BLaER1 treated with 17β-estradiol and CSF1 and Interleukin-3, amounts not matched to agents 10 nM and 100 nM (cell line): ENCODE results near the gene APEX2.
"Not testable (repeated sequence)": the region's sequence is repeated elsewhere in the genome, so short reads cannot be mapped to it uniquely, and the experiment has no call there.

Experiments
- H3K27ac ChIP-seq, 11 experiments: shearing (Covaris generic); formaldehyde crosslinking; 2 replicates each; pipeline ENCODE4 v1.8.1; 2022
- H3K27me3 ChIP-seq, 11 experiments: shearing (Covaris generic); formaldehyde crosslinking; 2 replicates each; pipeline ENCODE4 v1.8.1; 2022
- H3K36me3 ChIP-seq, 11 experiments: shearing (Covaris generic); formaldehyde crosslinking; 2 replicates each; pipeline ENCODE4 v1.8.1; 2022
- H3K4me1 ChIP-seq, 10 experiments: shearing (Covaris generic); formaldehyde crosslinking; 2 replicates each; pipeline ENCODE4 v1.8.1; 2022
- H3K4me2 ChIP-seq, 11 experiments: shearing (Covaris generic); formaldehyde crosslinking; 2 replicates each; pipeline ENCODE4 v1.8.1; 2022
- H3K4me3 ChIP-seq, 10 experiments: shearing (Covaris generic); formaldehyde crosslinking; 2 replicates each; pipeline ENCODE4 v1.8.1; 2022
- H3K9ac ChIP-seq, 11 experiments: shearing (Covaris generic); formaldehyde crosslinking; 2 replicates each; pipeline ENCODE4 v1.8.1; 2022
- H3K9me3 ChIP-seq, 11 experiments: shearing (Covaris generic); formaldehyde crosslinking; replicated peaks in 1 of 11; 2 replicates each; pipeline ENCODE4 v1.8.1; 2022
- H4K20me1 ChIP-seq, 11 experiments: shearing (Covaris generic); formaldehyde crosslinking; 2 replicates each; pipeline ENCODE4 v1.8.1; 2022
- Cebpa-rat ChIP-seq, 11 experiments: shearing (Covaris generic); IDR thresholded peaks; 2 replicates each; pipeline ENCODE4 v1.8.1; 2022

APEX2 gene

DNA sequence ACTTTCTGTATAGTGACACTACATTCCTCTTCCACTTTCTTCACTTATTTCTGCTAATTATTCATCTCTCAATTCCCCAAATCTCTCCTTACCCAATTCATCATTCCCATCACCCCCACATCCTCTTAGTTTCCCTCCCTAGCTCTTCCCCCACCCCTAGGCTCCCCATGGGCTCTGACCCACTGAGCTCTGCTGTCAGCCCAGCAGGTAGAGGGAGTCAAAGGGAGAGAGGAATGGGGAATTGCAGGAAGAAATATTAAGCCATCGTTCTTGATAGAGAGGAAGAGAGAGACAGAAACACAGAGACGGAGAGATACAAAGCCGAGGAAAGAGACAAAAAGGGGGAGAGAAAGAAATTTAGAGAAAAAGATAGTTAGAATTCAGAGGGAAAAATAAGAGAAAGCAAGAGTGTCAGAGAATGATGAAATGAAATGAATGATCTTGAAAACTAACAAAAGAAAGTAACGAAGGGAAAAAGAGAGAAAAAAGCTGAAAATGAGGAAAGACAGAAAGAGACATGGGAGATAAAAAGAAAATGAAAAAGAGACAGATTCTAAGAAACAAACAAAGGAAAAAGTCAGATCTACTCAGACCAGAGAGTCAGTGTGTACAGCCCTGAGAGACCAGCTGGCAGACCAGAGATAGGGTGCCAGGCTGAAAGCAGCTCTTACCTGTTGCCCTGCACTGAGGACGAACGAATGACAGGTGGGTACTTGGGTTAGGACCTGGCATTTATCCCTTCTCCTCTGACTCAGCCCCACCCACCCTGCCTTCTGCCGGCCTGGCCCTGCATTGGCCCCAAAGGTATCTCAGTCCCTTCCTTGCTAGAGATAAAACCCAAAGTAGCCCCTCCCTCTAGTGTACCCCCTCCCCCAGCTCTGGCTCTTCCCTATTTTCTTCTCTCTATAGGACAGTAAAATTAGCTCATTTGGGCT lies 30.4 kb downstream of the APEX2 start, which contains the start of gene ALAS2:
Gene ALAS2, minus strand, starts transcription at position 707 of the 935 bp plus-strand sequence. CDS start 4,977 bp downstream, outside the sequence.
- TF ChIP-seq Cebpa-rat (IDR thresholded peaks at IDR 0.05) = no peak
- Histone ChIP-seq H3K9ac (no peak within 1 kb of the TSS), H3K36me3 (no peaks in the 10 kb centered on the region), H3K27ac (no peak within 1 kb of the TSS), H3K27me3 (peaks cover 73 to 94% (median 84%) of the 10 kb centered on the region in 11 experiments), H3K4me3 (no peak within 1 kb of the TSS), H3K4me1 (no peaks in the 10 kb centered on the region), H3K4me2 (no peak within 1 kb of the TSS), H4K20me1 (no peaks in the 10 kb centered on the region), H3K9me3 (peaks cover 0 to 9% (median 9%) of the 10 kb centered on the region in 11 experiments; a peak in 13 of 22 replicates)

- Histone ChIP-seq H3K9me3 (peaks cover 0 to 9% (median 9%) of the 10 kb centered on the region in 11 experiments; a peak in 13 of 22 replicates), H3K27me3 (peaks cover 44 to 66% (median 55%) of the 10 kb centered on the region in 11 experiments), H3K9ac (no peak overlapping the region), H3K27ac (no peak overlapping the region), H3K4me1 (no peaks in the 10 kb centered on the region), H3K4me2 (no peak overlapping the region), H4K20me1 (no peaks in the 10 kb centered on the region), H3K36me3 (no peaks in the 10 kb centered on the region), H3K4me3 (no peak overlapping the region)
- TF ChIP-seq Cebpa-rat (IDR thresholded peaks at IDR 0.05) = no peak
These were observed 33.3 kb downstream of the APEX2 start for GRCh38 chrX:55033429-55033828.

DNA sequence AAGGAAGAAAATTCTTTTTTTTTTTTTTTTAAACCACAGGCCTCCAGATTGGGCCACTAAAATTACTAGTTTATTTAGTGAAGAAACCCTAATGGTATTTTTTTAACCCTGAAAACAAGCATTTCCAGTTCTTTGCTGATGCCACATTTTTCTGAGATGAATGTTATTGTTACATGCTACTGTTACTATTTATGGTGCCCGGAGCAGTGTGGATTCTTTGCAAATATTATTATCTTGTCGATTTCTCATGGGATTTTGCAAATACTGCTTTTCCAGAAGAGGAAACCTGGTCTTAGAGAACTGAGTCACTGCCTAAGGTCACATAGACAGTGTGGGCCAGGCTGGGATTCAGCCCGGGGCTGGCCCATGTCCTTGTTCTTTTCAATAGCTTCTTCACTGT lies 39.3 kb downstream of the APEX2 start:
- H3K27ac ChIP-seq = no peak overlapping the region
- H3K9me3 ChIP-seq = peaks cover 6 to 19% (median 15%) of the 10 kb centered on the region in 11 experiments; a peak in 16 of 22 replicates
- H3K27me3 ChIP-seq = peaks cover 0 to 23% (median 3%) of the 10 kb centered on the region in 11 experiments; a peak in 9 of 22 replicates
- no peak for TF ChIP-seq Cebpa-rat (IDR thresholded peaks at IDR 0.05)
- no peaks in the 10 kb centered on the region for H4K20me1 ChIP-seq
- no peak overlapping the region for H3K9ac ChIP-seq
- H3K4me1 ChIP-seq = no peaks in the 10 kb centered on the region
- no peak overlapping the region for H3K4me3 ChIP-seq
- H3K4me2 ChIP-seq = no peak overlapping the region
- H3K36me3 ChIP-seq = no peaks in the 10 kb centered on the region

DNA sequence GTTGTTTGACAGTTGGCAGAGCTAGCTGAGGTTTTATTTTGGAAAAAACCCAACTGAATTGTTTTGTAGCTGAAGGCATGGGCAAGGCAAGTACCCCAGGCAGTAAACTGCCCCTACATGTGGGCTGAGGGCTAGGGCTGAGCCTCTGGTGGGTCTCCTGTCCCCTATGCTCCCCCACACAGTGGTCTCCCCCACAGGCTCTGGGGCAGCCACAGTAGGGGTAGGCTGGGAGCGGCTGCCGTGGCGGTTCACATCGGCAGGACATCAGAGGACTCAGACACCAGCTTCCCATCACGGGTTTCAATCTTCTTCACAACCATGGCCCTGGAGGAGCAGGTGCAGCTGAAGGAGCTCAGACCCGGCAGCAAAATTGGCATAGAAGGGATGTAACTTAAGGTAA lies 41.4 kb downstream of the APEX2 start:
- Histone ChIP-seq H3K27ac (no peak overlapping the region), H3K9ac (no peak overlapping the region), H4K20me1 (no peaks in the 10 kb centered on the region), H3K36me3 (no peaks in the 10 kb centered on the region), H3K9me3 (peaks cover 0 to 16% (median 7%) of the 10 kb centered on the region in 11 experiments; a peak in 12 of 22 replicates), H3K4me2 (no peak overlapping the region), H3K4me1 (no peaks in the 10 kb centered on the region), H3K4me3 (no peak overlapping the region), H3K27me3 (peaks cover 0 to 24% (median 9%) of the 10 kb centered on the region in 11 experiments; a peak in 10 of 22 replicates)
- no peak for TF ChIP-seq Cebpa-rat (IDR thresholded peaks at IDR 0.05)

DNA sequence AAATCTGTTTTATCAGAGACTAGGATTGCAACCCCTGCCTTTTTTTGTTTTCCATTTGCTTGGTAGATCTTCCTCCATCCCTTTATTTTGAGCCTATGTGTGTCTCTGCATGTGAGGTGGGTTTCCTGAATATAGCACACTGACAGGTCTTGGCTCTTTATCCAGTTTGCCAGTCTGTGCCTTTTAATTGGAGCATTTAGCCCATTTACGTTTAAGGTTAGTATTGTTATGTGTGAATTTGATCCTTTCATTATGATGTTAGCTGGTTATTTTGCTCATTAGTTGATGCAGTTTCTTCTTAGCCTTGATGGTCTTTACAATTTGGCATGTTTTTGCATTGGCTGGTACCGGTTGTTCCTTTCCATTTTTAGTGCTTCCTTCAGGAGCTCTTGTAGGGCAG lies 50.4 kb downstream of the APEX2 start:
- not testable (repeated sequence) for H4K20me1 ChIP-seq, H3K9ac ChIP-seq, H3K4me2 ChIP-seq, H3K4me3 ChIP-seq, H3K27ac ChIP-seq, H3K4me1 ChIP-seq, H3K36me3 ChIP-seq
- peaks cover 14 to 35% (median 25%) of the 10 kb centered on the region in 11 experiments; a peak in 20 of 22 replicates for H3K9me3 ChIP-seq
- peaks cover 4 to 24% (median 17%) of the 10 kb centered on the region in 11 experiments; a peak in 17 of 22 replicates for H3K27me3 ChIP-seq

DNA sequence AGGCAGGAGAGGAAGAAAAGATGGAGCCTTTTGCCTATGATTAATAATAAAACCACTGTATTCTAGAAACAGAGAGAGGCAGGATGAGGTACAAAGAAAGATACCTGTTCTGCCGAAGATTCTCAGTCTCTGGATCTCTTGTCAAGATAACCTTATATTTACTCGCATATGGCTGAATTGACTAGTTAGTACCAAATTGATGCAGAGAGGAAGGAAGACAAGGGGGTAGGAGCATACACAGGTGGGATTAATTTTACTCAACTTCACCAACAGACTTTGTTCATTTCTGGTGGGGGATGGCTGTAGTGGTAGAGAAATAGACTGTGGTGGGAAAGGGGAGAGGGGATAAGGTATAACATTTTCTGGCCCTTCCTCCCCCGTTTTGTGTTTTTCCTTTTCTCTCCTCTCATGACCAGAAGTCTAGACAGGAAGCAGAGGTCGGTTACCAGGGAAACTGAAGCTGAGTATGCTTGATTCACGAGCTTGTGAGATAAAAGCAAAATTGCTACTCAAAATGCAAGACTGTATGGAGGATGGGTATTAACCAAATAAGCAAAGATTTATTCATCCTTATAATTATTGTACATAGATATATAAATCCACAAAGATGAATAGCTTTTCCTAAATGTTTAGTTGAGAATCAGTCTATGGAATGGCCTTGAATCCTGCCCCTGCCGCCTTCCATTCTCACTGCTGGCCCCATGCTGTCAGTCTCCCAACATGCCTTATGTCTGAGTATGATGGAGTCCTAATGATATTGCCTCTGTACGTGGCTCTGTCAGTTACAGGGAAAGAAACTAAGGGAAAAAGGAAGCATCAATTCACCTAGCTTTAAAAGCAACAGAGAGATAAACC lies 56.9 kb downstream of the APEX2 start:
- H4K20me1 ChIP-seq = no peaks in the 10 kb centered on the region; a peak in 1 of 22 replicates
- H3K27ac ChIP-seq = peak overlapping the region in 2 of 11 experiments; percentile 14 to 29; a peak in 2 of 22 replicates
- H3K4me1 ChIP-seq = peaks cover 8 to 10% (median 9%) of the 10 kb centered on the region in 10 experiments; a peak in 15 of 20 replicates
- no peaks in the 10 kb centered on the region for H3K36me3 ChIP-seq
- H3K9me3 ChIP-seq = peaks cover 4 to 14% (median 13%) of the 10 kb centered on the region in 11 experiments; a peak in 19 of 22 replicates
- no peak overlapping the region for H3K9ac ChIP-seq
- peak overlapping the region; percentile 6 to 55 (median 26); a peak in 16 of 22 replicates for H3K4me2 ChIP-seq
- H3K4me3 ChIP-seq = no peak overlapping the region
- TF ChIP-seq Cebpa-rat (IDR thresholded peaks at IDR 0.05) = no peak
- peaks cover 46 to 81% (median 69%) of the 10 kb centered on the region in 11 experiments for H3K27me3 ChIP-seq

GRCh38 chrX:55057675-55058249 lies 57.6 kb downstream of the APEX2 start:
- H4K20me1 ChIP-seq = no peaks in the 10 kb centered on the region; a peak in 1 of 22 replicates
- peaks cover 0 to 7% (median 5%) of the 10 kb centered on the region in 11 experiments; a peak in 14 of 22 replicates for H3K9me3 ChIP-seq
- no peak overlapping the region for H3K9ac ChIP-seq
- peaks cover 8 to 10% (median 9%) of the 10 kb centered on the region in 10 experiments; a peak in 15 of 20 replicates for H3K4me1 ChIP-seq
- TF ChIP-seq Cebpa-rat (IDR thresholded peaks at IDR 0.05) = no peak
- H3K4me2 ChIP-seq = peak overlapping the region in 10 of 11 experiments; percentile 8 to 55 (median 31); a peak in 13 of 22 replicates
- peaks cover 53 to 88% (median 76%) of the 10 kb centered on the region in 11 experiments for H3K27me3 ChIP-seq
- no peaks in the 10 kb centered on the region for H3K36me3 ChIP-seq
- no peak overlapping the region for H3K4me3 ChIP-seq
- H3K27ac ChIP-seq = no peak overlapping the region; a peak in 2 of 22 replicates
